DOHH2 (cell line): ENCODE data around the gene OCA2.

ENCODE experiments used
- H3F3A ChIP-seq: fragments of 200-600 bp; sonication (generic), shearing (Covaris generic); 2 replicates; pipeline ENCODE4 v1.6.0; 2016; ENCODE audit warnings: antibody characterized with exemption, mild to moderate bottlenecking; ENCODE audit not compliant: control insufficient read depth, insufficient read depth
- H3K27ac ChIP-seq: fragments of 200-600 bp; sonication (generic); 2 replicates; pipeline ENCODE4 v1.5.1; 2014; ENCODE audit warnings: low read depth, mild to moderate bottlenecking, low read length, moderate library complexity
- H3K27me3 ChIP-seq: fragments of 200-600 bp; sonication (generic); 2 replicates; pipeline ENCODE4 v1.6.1; 2014; ENCODE audit warnings: mild to moderate bottlenecking, low read length, mixed read lengths; ENCODE audit not compliant: control insufficient read depth
- H3K36me3 ChIP-seq: fragments of 200-600 bp; sonication (generic); 2 replicates; pipeline ENCODE4 v1.6.1; 2014; ENCODE audit warnings: mild to moderate bottlenecking, low read length, moderate library complexity, mixed read lengths; ENCODE audit not compliant: control insufficient read depth
- H3K4me1 ChIP-seq: fragments of 200-600 bp; sonication (generic); 2 replicates; pipeline ENCODE4 v1.6.1; 2014; ENCODE audit warnings: mild to moderate bottlenecking, low read length, mixed read lengths; ENCODE audit not compliant: control insufficient read depth
- H3K4me2 ChIP-seq: fragments of 200-600 bp; sonication (generic); 2 replicates; pipeline ENCODE4 v1.6.0; 2014; ENCODE audit warnings: mild to moderate bottlenecking, low read length, moderate library complexity
- H3K4me3 ChIP-seq: fragments of 200-600 bp; sonication (generic); 2 replicates; pipeline ENCODE4 v1.5.1; 2014; ENCODE audit warnings: mild to moderate bottlenecking, low read length, mixed read lengths
- H3K79me2 ChIP-seq: fragments of 200-600 bp; sonication (generic); 2 replicates; pipeline ENCODE4 v1.6.1; 2014; ENCODE audit warnings: mild to moderate bottlenecking, low read length, mixed read lengths; ENCODE audit not compliant: control insufficient read depth
- H3K9me2 ChIP-seq: fragments of 200-600 bp; sonication (generic); replicated peaks from 2 replicates; pipeline ENCODE4 v1.6.1; 2014; ENCODE audit warnings: mild to moderate bottlenecking, low read length, mixed read lengths; ENCODE audit not compliant: control insufficient read depth
- H3K9me3 ChIP-seq: fragments of 200-600 bp; sonication (generic); 2 replicates; pipeline ENCODE4 v1.6.1; 2014; ENCODE audit warnings: antibody characterized with exemption, low read length, mixed read lengths; ENCODE audit not compliant: control insufficient read depth, insufficient read depth
- H4K20me1 ChIP-seq: fragments of 200-600 bp; sonication (generic); 2 replicates; pipeline ENCODE4 v1.6.0; 2014; ENCODE audit warnings: low read depth, mild to moderate bottlenecking, antibody characterized with exemption, low read length, moderate library complexity; ENCODE audit not compliant: control insufficient read depth, insufficient read depth
- CTCF ChIP-seq: fragments of 200-600 bp; sonication (generic); IDR thresholded peaks from one replicate; pipeline ENCODE4 v1.5.1; 2014; ENCODE audit warnings: antibody characterized with exemption, mild to moderate bottlenecking, low read depth, low read length; ENCODE audit not compliant: poor library complexity, severe bottlenecking
- EZH2phosphoT487 ChIP-seq: fragments of 200-600 bp; sonication (generic); IDR thresholded peaks from 2 replicates; pipeline ENCODE4 v1.6.1; 2017; ENCODE audit warnings: borderline replicate concordance, mild to moderate bottlenecking, antibody characterized with exemption, low read length, moderate library complexity, mixed read lengths

OCA2 gene

GRCh38 chr15:27782125-27782524, 317.0 kb downstream of the OCA2 start:
- Histone ChIP-seq H3K79me2 (no peaks in the 10 kb centered on the region), H3K27ac (no peak overlapping the region), H3K4me3 (no peak overlapping the region), H3K36me3 (no peaks in the 10 kb centered on the region), H3K9me2 (no peaks in the 10 kb centered on the region), H3K27me3 (no peaks in the 10 kb centered on the region), H3F3A (no peaks in the 10 kb centered on the region), H4K20me1 (no peaks in the 10 kb centered on the region), H3K9me3 (peaks cover 3% of the 10 kb centered on the region; the same call in 1 of the 2 replicates), H3K4me2 (no peak overlapping the region), H3K4me1 (no peaks in the 10 kb centered on the region)
- TF ChIP-seq EZH2phosphoT487 = no peak
- TF ChIP-seq CTCF = no peak

GRCh38 chr15:27776501-27776900, 322.6 kb downstream of the OCA2 start:
- no peaks in the 10 kb centered on the region for H3K79me2 ChIP-seq

GRCh38 chr15:27774638-27775037, 324.5 kb downstream of the OCA2 start:
- H3K9me3 ChIP-seq = peaks cover 13% of the 10 kb centered on the region; the same call in 1 of the 2 replicates
- no peaks in the 10 kb centered on the region for H3K4me1 ChIP-seq
- no peaks in the 10 kb centered on the region for H3K79me2 ChIP-seq
- no peak overlapping the region for H3K4me2 ChIP-seq
- no peaks in the 10 kb centered on the region for H3K27me3 ChIP-seq
- TF ChIP-seq EZH2phosphoT487 = no peak
- no peak for TF ChIP-seq CTCF
- no peaks in the 10 kb centered on the region for H3F3A ChIP-seq
- H3K9me2 ChIP-seq = no peaks in the 10 kb centered on the region
- no peak overlapping the region for H3K4me3 ChIP-seq
- no peaks in the 10 kb centered on the region for H3K36me3 ChIP-seq
- no peak overlapping the region for H3K27ac ChIP-seq
- no peaks in the 10 kb centered on the region for H4K20me1 ChIP-seq

More at GRCh38 chr15:27776501-27776900, 322.6 kb downstream of the OCA2 start:
- no peak overlapping the region for H3K4me3 ChIP-seq
- H3K27me3 ChIP-seq = no peaks in the 10 kb centered on the region
- H3K4me2 ChIP-seq = no peak overlapping the region
- H3K9me2 ChIP-seq = no peaks in the 10 kb centered on the region
- no peaks in the 10 kb centered on the region for H4K20me1 ChIP-seq
- no peak overlapping the region for H3K27ac ChIP-seq
- no peaks in the 10 kb centered on the region for H3K4me1 ChIP-seq
- no peaks in the 10 kb centered on the region for H3F3A ChIP-seq
- TF ChIP-seq EZH2phosphoT487 = no peak
- no peak for TF ChIP-seq CTCF
- H3K9me3 ChIP-seq = peaks cover 8% of the 10 kb centered on the region; the same call in 1 of the 2 replicates
- H3K36me3 ChIP-seq = no peaks in the 10 kb centered on the region

GRCh38 chr15:27774191-27774590, 324.9 kb downstream of the OCA2 start:
- H3K9me3 ChIP-seq = peaks cover 13% of the 10 kb centered on the region; the same call in 1 of the 2 replicates
- no peaks in the 10 kb centered on the region for H3K4me1 ChIP-seq
- no peaks in the 10 kb centered on the region for H3K9me2 ChIP-seq

More at GRCh38 chr15:27774191-27774590, 324.9 kb downstream of the OCA2 start:
- no peak overlapping the region for H3K4me3 ChIP-seq
- no peak for TF ChIP-seq CTCF
- no peak for TF ChIP-seq EZH2phosphoT487
- H3K36me3 ChIP-seq = no peaks in the 10 kb centered on the region
- H3K27ac ChIP-seq = no peak overlapping the region
- no peaks in the 10 kb centered on the region for H4K20me1 ChIP-seq
- H3K27me3 ChIP-seq = no peaks in the 10 kb centered on the region
- H3F3A ChIP-seq = no peaks in the 10 kb centered on the region
- H3K4me2 ChIP-seq = no peak overlapping the region
- no peaks in the 10 kb centered on the region for H3K79me2 ChIP-seq
